Gastroesophageal sphincter (tissue), 3 donors: ENCODE results near the gene AIFM3.

Experiments used
- EP300 ChIP-seq: sonication (generic); formaldehyde crosslinking; IDR thresholded peaks from one replicate; pipeline ENCODE4 v1.6.1; 2017; ENCODE audit warnings: antibody characterized with exemption, mild to moderate bottlenecking
- POLR2A ChIP-seq, 2 donors: fragments of 450-650 bp; IDR thresholded peaks; one replicate each; pipeline ENCODE4 v1.6.1; 2017; ENCODE audit warnings: antibody characterized with exemption in 2 of 2, mild to moderate bottlenecking in 2 of 2, moderate library complexity in 1 of 2
- POLR2AphosphoS5 ChIP-seq: sonication (generic); formaldehyde crosslinking; IDR thresholded peaks from one replicate; pipeline ENCODE4 v1.6.1; 2017; ENCODE audit warnings: antibody characterized with exemption
- TF ChIP-seq, protein P1 (sequence below), 4 experiments: fragments of 200-600 bp in 2 of 4; fragments of 450-650 bp in 2 of 4; sonication (generic) in 1 of 4; IDR thresholded peaks; one replicate each; pipeline ENCODE4 v1.5.1; 2017 to 2019; ENCODE audit warnings: antibody characterized with exemption in 4 of 4, mild to moderate bottlenecking in 2 of 4, moderate library complexity in 2 of 4

DNA sequence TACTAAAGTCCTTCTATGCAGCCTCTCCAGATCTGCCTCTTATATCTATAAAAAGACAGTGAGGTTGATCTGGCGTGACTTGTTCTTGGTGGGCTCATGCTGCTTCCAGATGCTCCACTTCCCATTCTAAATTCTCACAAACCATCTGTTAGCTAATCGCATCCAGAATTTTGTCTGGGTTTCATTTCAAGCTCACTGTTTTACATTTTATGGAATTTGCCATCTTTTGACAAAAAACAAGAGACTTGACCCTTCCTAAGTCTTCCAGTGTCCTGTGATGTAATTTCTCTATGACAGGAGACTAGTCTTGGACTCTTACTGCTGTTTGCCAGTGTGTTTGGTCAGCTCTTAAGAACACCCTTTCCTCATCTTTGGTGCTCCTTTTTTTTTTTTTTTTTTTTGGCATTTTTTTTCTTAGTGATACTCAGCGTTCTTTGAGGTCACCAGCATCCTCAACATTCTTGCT, 26.8 kb upstream of the AIFM3 start:
- TF ChIP-seq, protein P1, sequence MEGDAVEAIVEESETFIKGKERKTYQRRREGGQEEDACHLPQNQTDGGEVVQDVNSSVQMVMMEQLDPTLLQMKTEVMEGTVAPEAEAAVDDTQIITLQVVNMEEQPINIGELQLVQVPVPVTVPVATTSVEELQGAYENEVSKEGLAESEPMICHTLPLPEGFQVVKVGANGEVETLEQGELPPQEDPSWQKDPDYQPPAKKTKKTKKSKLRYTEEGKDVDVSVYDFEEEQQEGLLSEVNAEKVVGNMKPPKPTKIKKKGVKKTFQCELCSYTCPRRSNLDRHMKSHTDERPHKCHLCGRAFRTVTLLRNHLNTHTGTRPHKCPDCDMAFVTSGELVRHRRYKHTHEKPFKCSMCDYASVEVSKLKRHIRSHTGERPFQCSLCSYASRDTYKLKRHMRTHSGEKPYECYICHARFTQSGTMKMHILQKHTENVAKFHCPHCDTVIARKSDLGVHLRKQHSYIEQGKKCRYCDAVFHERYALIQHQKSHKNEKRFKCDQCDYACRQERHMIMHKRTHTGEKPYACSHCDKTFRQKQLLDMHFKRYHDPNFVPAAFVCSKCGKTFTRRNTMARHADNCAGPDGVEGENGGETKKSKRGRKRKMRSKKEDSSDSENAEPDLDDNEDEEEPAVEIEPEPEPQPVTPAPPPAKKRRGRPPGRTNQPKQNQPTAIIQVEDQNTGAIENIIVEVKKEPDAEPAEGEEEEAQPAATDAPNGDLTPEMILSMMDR (IDR thresholded peaks at IDR 0.05): no peak
- TF ChIP-seq POLR2AphosphoS5: no peak
- TF ChIP-seq POLR2A (IDR thresholded peaks at IDR 0.05): no peak
- no peak for TF ChIP-seq EP300
